Prostate gland (tissue), 2 donors: Measurements from ENCODE around the gene S100A9. TPM values are rescaled to one million over a fixed set of nuclear protein-coding genes. Genes with fewer than 3 reads are reported as not detected.

Source experiments
- DNase-seq: peaks from one replicate; pipeline ENCODE4 v3.0.0-alpha.2; 2019; ENCODE audit warnings: low spot score
- H3K27ac ChIP-seq, 2 donors: fragments of 200-600 bp; sonication (generic); 2 replicates each; pipeline ENCODE4 v1.5.1; 2017 to 2019
- H3K27me3 ChIP-seq: fragments of 200-600 bp; sonication (generic); replicated peaks from 2 replicates; pipeline ENCODE4 v1.5.1; 2019; ENCODE audit not compliant: insufficient read depth
- H3K36me3 ChIP-seq, 2 donors: fragments of 200-600 bp; sonication (generic); 1 replicate in 1 of 2; 2 replicates in 1 of 2; pipeline versions ENCODE4 v1.5.1 to v1.8.1; 2017 to 2019
- H3K4me1 ChIP-seq: fragments of 200-600 bp; sonication (generic); replicated peaks from 2 replicates; pipeline ENCODE4 v1.5.1; 2019
- H3K4me3 ChIP-seq, 2 donors: fragments of 200-600 bp; sonication (generic); 2 replicates each; pipeline ENCODE4 v1.5.1; 2017 to 2019
- H3K9me3 ChIP-seq: fragments of 200-600 bp; sonication (generic); 2 replicates; pipeline ENCODE4 v1.5.1; 2017
- POLR2A ChIP-seq: fragments of 450-650 bp; IDR thresholded peaks from one replicate; pipeline ENCODE4 v1.6.1; 2016; ENCODE audit warnings: antibody characterized with exemption, mild to moderate bottlenecking
- POLR2AphosphoS5 ChIP-seq: sonication (generic); formaldehyde crosslinking; IDR thresholded peaks from one replicate; pipeline ENCODE4 v1.6.1; 2017; ENCODE audit warnings: antibody characterized with exemption
- WGBS: methylation state at CpG from one replicate; pipeline ENCODE4 v1.1.5; 2018; 5-methylcytosine and 5-hydroxymethylcytosine counted together
- intact Hi-C: fragments of 100-400 bp; cut with DNase I; formaldehyde crosslinking; loops from one replicate; pipeline ENCODE4 v1.14.2; 2022
- total RNA-seq, 2 donors: library from RNA; depleted of rRNA; stranded (reverse); fragments of >200 nt; gene quantifications; one replicate each; pipeline ENCODE4 v1.1.0, GENCODE V29; 2016
- TF ChIP-seq, protein P1 (sequence below), 4 experiments: fragments of 200-600 bp in 2 of 4; fragments of 450-650 bp in 2 of 4; sonication (generic) in 2 of 4; IDR thresholded peaks; 1 replicate in 3 of 4; 2 replicates in 1 of 4; pipeline ENCODE4 v1.5.1; 2016 to 2019; ENCODE audit warnings: antibody characterized with exemption in 4 of 4, mild to moderate bottlenecking in 2 of 4, moderate library complexity in 2 of 4

Gene S100A9
- total RNA-seq, 2 donors from 2014 or later: 25.6 to 45.2 TPM

DNA sequence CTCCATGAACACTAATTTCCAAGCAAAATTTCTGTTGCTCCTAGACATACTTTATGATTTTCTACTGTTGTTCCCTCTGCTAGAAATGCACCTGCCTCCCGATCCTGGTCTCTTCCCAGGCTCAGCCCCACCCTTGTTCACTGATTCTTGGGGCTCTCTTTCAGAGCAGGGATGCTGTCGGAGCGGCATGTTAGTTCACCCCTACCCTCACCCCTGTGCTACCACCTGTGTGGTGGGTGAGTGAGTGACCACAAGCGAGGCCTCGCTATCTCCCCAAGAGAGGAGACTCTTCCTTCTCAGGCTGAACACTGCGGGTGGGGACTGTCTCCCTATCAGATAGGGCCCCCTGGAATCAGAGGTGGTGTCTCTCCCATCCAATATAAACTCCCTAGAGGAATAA, 38.1 kb downstream of the S100A9 start:
- intact Hi-C loops: no loop called here
- no peaks in the 10 kb centered on the region for H3K27me3 ChIP-seq
- 81% methylated on average over 6 of the region's 6 CpGs for WGBS
- no peaks in the 10 kb centered on the region for H3K4me1 ChIP-seq
- no peak overlapping the region for H3K4me3 ChIP-seq
- H3K27ac ChIP-seq: no peak overlapping the region
- TF ChIP-seq, protein P1, sequence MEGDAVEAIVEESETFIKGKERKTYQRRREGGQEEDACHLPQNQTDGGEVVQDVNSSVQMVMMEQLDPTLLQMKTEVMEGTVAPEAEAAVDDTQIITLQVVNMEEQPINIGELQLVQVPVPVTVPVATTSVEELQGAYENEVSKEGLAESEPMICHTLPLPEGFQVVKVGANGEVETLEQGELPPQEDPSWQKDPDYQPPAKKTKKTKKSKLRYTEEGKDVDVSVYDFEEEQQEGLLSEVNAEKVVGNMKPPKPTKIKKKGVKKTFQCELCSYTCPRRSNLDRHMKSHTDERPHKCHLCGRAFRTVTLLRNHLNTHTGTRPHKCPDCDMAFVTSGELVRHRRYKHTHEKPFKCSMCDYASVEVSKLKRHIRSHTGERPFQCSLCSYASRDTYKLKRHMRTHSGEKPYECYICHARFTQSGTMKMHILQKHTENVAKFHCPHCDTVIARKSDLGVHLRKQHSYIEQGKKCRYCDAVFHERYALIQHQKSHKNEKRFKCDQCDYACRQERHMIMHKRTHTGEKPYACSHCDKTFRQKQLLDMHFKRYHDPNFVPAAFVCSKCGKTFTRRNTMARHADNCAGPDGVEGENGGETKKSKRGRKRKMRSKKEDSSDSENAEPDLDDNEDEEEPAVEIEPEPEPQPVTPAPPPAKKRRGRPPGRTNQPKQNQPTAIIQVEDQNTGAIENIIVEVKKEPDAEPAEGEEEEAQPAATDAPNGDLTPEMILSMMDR (IDR thresholded peaks at IDR 0.05): no peak
- TF ChIP-seq POLR2A (no peak), POLR2AphosphoS5 (no peak)
- no peaks in the 10 kb centered on the region for H3K9me3 ChIP-seq
- no peak for DNase-seq
- no peaks in the 10 kb centered on the region for H3K36me3 ChIP-seq

DNA sequence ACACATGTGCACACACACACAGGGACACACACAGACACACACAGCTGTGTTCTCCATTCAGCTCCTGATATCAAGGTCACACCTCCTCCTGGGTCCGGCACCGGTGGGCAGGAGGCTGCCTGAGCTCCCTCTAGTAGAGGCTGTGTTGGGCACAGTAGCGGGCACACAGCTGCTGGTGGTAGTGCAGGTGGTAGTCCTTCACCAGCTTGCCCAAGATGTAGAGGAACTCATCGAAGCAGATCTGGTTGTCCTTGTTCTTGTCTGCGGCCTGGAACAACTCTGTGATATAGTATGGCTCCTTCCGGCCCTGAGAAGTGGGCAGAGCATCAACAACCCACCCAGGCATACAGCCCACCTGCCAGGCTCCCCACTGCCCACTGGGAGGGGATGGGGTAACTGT, 38.8 kb downstream of the S100A9 start:
- no peak for DNase-seq
- H3K27me3 ChIP-seq: no peaks in the 10 kb centered on the region
- 78% methylated on average over 6 of the region's 6 CpGs for WGBS

GRCh38 chr1:153397051-153397923, 39.6 kb downstream of the S100A9 start:
- Histone ChIP-seq H3K9me3 (no peaks in the 10 kb centered on the region), H3K4me1 (no peaks in the 10 kb centered on the region), H3K36me3 (no peaks in the 10 kb centered on the region), H3K27ac (no peak overlapping the region), H3K27me3 (no peaks in the 10 kb centered on the region), H3K4me3 (no peak overlapping the region)
- DNase-seq: no peak
- TF ChIP-seq POLR2A (no peak), POLR2AphosphoS5 (no peak)
- TF ChIP-seq, protein P1 (IDR thresholded peaks at IDR 0.05): no peak
- WGBS: 79% methylated on average over 16 of the region's 19 CpGs
- intact Hi-C loops: no loop called here

More for the DNA sequence above, 38.8 kb downstream of the S100A9 start:
- TF ChIP-seq POLR2A (no peak), POLR2AphosphoS5 (no peak)
- TF ChIP-seq, protein P1 (IDR thresholded peaks at IDR 0.05): no peak
- Histone ChIP-seq H3K4me1 (no peaks in the 10 kb centered on the region), H3K9me3 (no peaks in the 10 kb centered on the region), H3K4me3 (no peak overlapping the region), H3K36me3 (no peaks in the 10 kb centered on the region), H3K27ac (no peak overlapping the region)
- intact Hi-C loops: no loop called here

GRCh38 chr1:153397924-153398651, 40.4 kb downstream of the S100A9 start:
- TF ChIP-seq, protein P1 (IDR thresholded peaks at IDR 0.05): no peak
- no peaks in the 10 kb centered on the region for H3K9me3 ChIP-seq
- no peak overlapping the region for H3K27ac ChIP-seq
- H3K27me3 ChIP-seq: no peaks in the 10 kb centered on the region
- intact Hi-C loops: no loop called here
- DNase-seq: no peak
- no peak overlapping the region for H3K4me3 ChIP-seq
- WGBS: 78% methylated on average over 5 of the region's 6 CpGs
- H3K4me1 ChIP-seq: no peaks in the 10 kb centered on the region
- H3K36me3 ChIP-seq: no peaks in the 10 kb centered on the region
